Measurements from ENCODE around the gene MIX23. TPM values are rescaled to one million over a fixed set of nuclear protein-coding genes. Genes with fewer than 3 reads are reported as not detected.

Gene MIX23
- polyA plus RNA-seq, 3 donors, result 3.9 to 8.2 (median 5.2) TPM

DNA sequence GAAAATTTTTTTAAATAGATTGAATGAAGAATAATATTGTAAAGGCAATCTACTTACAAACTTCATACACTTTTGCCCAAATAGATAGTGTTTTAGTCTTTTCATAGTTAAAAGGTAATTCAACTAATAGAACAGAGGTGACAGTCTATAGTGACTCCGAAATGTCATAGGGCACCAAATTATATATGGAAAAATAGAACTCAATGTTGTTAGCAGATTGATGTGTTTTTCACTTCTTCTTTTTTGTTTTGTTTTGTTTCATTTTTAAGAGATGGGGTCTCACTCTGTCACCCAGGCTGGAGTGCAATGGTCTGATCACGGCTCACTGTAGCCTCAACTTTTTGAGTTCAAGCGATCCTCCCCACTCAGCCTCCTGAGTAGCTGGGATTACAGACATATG, 57.3 kb downstream of the MIX23 start:
- peaks cover 10 to 11% of the 10 kb centered on the region in 2 donors for H3K36me3 ChIP-seq (replicated peaks in 1 of 2; ENCODE audit: control insufficient read depth in 1 of 2, insufficient read depth in 2 of 2, low read length in 2 of 2)
- no peaks in the 10 kb centered on the region for H3K27me3 ChIP-seq (ENCODE audit: control insufficient read depth in 2 of 2, insufficient read depth in 2 of 2, low read length in 2 of 2)
- Mint-ChIP-seq H3K9me3 (peaks cover 0 to 3% (median 0%) of the 10 kb centered on the region in 7 donors), H3K4me1 (peaks cover 64% of the 10 kb centered on the region), H3K27me3 (ENCODE audit: low read depth in 3 of 3) (no peaks in the 10 kb centered on the region), H3K4me3 (peak overlapping the region; percentile 83 to 95), H3K27ac (peak overlapping the region; percentile 89 to 96 (median 93)), H3K36me3 (peaks cover 12 to 19% of the 10 kb centered on the region in 2 donors)
- TF ChIP-seq, protein P1, sequence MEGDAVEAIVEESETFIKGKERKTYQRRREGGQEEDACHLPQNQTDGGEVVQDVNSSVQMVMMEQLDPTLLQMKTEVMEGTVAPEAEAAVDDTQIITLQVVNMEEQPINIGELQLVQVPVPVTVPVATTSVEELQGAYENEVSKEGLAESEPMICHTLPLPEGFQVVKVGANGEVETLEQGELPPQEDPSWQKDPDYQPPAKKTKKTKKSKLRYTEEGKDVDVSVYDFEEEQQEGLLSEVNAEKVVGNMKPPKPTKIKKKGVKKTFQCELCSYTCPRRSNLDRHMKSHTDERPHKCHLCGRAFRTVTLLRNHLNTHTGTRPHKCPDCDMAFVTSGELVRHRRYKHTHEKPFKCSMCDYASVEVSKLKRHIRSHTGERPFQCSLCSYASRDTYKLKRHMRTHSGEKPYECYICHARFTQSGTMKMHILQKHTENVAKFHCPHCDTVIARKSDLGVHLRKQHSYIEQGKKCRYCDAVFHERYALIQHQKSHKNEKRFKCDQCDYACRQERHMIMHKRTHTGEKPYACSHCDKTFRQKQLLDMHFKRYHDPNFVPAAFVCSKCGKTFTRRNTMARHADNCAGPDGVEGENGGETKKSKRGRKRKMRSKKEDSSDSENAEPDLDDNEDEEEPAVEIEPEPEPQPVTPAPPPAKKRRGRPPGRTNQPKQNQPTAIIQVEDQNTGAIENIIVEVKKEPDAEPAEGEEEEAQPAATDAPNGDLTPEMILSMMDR (IDR thresholded peaks at IDR 0.05), result no peak
- no peaks in the 10 kb centered on the region for H3K9me3 ChIP-seq (replicated peaks in 1 of 2; ENCODE audit: control insufficient read depth in 1 of 2, insufficient read depth in 1 of 2, low read length in 2 of 2)
- peaks cover 39% of the 10 kb centered on the region for H4K20me1 ChIP-seq (ENCODE audit: insufficient read depth, low read length)
- H3K9ac ChIP-seq (ENCODE audit: insufficient read depth, low read length, poor library complexity, severe bottlenecking), result peak overlapping the region; percentile 63
- H3K79me2 ChIP-seq (ENCODE audit: insufficient read depth, low read length), result peaks cover 60% of the 10 kb centered on the region
- no peak for DNase-seq
- WGBS (ENCODE audit: insufficient coverage), result no CpG with 5 or more reads among the region's 3 CpGs
- H3K4me3 ChIP-seq (replicated peaks in 1 of 3; ENCODE audit: low read depth in 2 of 3, low read length in 3 of 3), result peak overlapping the region; percentile 65 to 97 (median 95)
- H3K4me2 ChIP-seq (replicated peaks; ENCODE audit: extremely low read depth, low read length, poor library complexity, severe bottlenecking), result peak overlapping the region; percentile 90
- peak overlapping the region in 1 of 2 donors; percentile 83 for H3K27ac ChIP-seq (ENCODE audit: low read depth in 1 of 2, low read length in 2 of 2)
- peaks cover 25 to 57% of the 10 kb centered on the region in 2 donors for H3K4me1 ChIP-seq (ENCODE audit: control insufficient read depth in 1 of 2, insufficient read depth in 2 of 2, low read length in 2 of 2)
- intact Hi-C loops (cut with micrococcal nuclease), result no loop called here
- peak overlapping the region; percentile 80 for H2AFZ ChIP-seq (ENCODE audit: insufficient read depth, low read depth, low read length, poor library complexity, severe bottlenecking)

DNA sequence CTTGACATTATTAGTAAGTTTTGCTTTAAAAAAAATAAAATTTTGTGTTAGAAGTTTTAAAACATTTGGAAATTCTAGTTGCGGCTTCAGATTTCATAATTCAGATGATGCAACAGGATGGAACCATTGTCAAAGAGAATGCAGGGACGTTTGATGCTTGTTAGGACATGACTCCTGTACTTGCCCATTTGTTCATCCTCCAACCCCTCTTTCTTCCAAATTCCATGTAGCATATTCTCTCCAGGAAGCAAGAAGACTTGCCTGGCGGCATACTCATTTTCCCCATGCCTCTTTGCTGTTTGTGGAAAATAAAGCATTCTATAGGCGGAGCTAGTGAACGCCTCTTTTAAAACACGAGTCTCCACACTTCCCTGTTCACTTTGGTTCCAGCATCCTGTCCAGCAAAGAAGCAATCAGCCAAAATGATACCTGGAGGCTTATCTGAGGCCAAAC, 58.1 kb downstream of the MIX23 start, which contains the start of gene CSTA:
Gene CSTA (plus strand): TSS at position 378 of the 453 bp plus-strand sequence. CDS start 45 bp downstream, at position 423.
- intact Hi-C loops (cut with micrococcal nuclease), result no loop called here
- Histone ChIP-seq H3K36me3 (replicated peaks in 1 of 2; ENCODE audit: control insufficient read depth in 1 of 2, insufficient read depth in 2 of 2, low read length in 2 of 2) (peaks cover 3 to 4% of the 10 kb centered on the region in 2 donors), H4K20me1 (ENCODE audit: insufficient read depth, low read length) (peaks cover 31% of the 10 kb centered on the region), H3K27me3 (ENCODE audit: control insufficient read depth in 2 of 2, insufficient read depth in 2 of 2, low read length in 2 of 2) (no peaks in the 10 kb centered on the region), H2AFZ (ENCODE audit: insufficient read depth, low read depth, low read length, poor library complexity, severe bottlenecking) (peak within 1 kb of the TSS; percentile 80), H3K79me2 (ENCODE audit: insufficient read depth, low read length) (peaks cover 51% of the 10 kb centered on the region), H3K4me2 (replicated peaks; ENCODE audit: extremely low read depth, low read length, poor library complexity, severe bottlenecking) (peak within 1 kb of the TSS; percentile 90), H3K4me3 (replicated peaks in 1 of 3; ENCODE audit: low read depth in 2 of 3, low read length in 3 of 3) (peak within 1 kb of the TSS; percentile 65 to 97 (median 95)), H3K9me3 (replicated peaks in 1 of 2; ENCODE audit: control insufficient read depth in 1 of 2, insufficient read depth in 1 of 2, low read length in 2 of 2) (no peaks in the 10 kb centered on the region), H3K27ac (ENCODE audit: low read depth in 1 of 2, low read length in 2 of 2) (peak within 1 kb of the TSS in 1 of 2 donors; percentile 83), H3K9ac (ENCODE audit: insufficient read depth, low read length, poor library complexity, severe bottlenecking) (peak within 1 kb of the TSS; percentile 63), H3K4me1 (ENCODE audit: control insufficient read depth in 1 of 2, insufficient read depth in 2 of 2, low read length in 2 of 2) (peaks cover 25 to 50% of the 10 kb centered on the region in 2 donors)
- Mint-ChIP-seq H3K27ac (peak within 1 kb of the TSS; percentile 89 to 96 (median 93)), H3K4me1 (peaks cover 58% of the 10 kb centered on the region), H3K4me3 (peak within 1 kb of the TSS; percentile 83 to 95), H3K9me3 (peaks cover 0 to 3% (median 0%) of the 10 kb centered on the region in 7 donors), H3K27me3 (ENCODE audit: low read depth in 3 of 3) (no peaks in the 10 kb centered on the region), H3K36me3 (peaks cover 6 to 11% of the 10 kb centered on the region in 2 donors)
- TF ChIP-seq, protein P1 (IDR thresholded peaks at IDR 0.05), result no peak
- peak; percentile 67 to 75 (median 70) for DNase-seq
- 8% methylated on average over 2 of the region's 6 CpGs for WGBS (ENCODE audit: insufficient coverage)

Data from CD14-positive monocyte (primary cell).